ENCODE measurements around the gene VIT.

- TF ChIP-seq EP300 (IDR thresholded peaks at IDR 0.05; ENCODE audit: low read depth) (no peak), CTCF (IDR thresholded peaks at IDR 0.05) (no peak), POLR2AphosphoS5 (IDR thresholded peaks at IDR 0.05) (no peak)
These were observed 127.4 kb downstream of the VIT start for GRCh38 chr2:36823862-36824261.
